ENCODE data around the gene CDYL2. TPM values are rescaled to one million over a fixed set of nuclear protein-coding genes. Genes with fewer than 3 reads are reported as not detected.

The CDYL2 gene
- total RNA-seq, 3 donors from 2014 or later: 6.3 to 8.9 (median 7.5) TPM

- DNase-seq: no peak
- no peak for ATAC-seq
- Histone ChIP-seq H3K36me3 (ENCODE audit: low read depth) (no peaks in the 10 kb centered on the region), H3K4me3 (no peak overlapping the region), H3K4me1 (ENCODE audit: low read depth) (no peaks in the 10 kb centered on the region), H3K9me3 (peaks cover 5% of the 10 kb centered on the region)
- intact Hi-C loops (cut with DNase I, micrococcal nuclease): no loop called here
- TF ChIP-seq, protein P1, sequence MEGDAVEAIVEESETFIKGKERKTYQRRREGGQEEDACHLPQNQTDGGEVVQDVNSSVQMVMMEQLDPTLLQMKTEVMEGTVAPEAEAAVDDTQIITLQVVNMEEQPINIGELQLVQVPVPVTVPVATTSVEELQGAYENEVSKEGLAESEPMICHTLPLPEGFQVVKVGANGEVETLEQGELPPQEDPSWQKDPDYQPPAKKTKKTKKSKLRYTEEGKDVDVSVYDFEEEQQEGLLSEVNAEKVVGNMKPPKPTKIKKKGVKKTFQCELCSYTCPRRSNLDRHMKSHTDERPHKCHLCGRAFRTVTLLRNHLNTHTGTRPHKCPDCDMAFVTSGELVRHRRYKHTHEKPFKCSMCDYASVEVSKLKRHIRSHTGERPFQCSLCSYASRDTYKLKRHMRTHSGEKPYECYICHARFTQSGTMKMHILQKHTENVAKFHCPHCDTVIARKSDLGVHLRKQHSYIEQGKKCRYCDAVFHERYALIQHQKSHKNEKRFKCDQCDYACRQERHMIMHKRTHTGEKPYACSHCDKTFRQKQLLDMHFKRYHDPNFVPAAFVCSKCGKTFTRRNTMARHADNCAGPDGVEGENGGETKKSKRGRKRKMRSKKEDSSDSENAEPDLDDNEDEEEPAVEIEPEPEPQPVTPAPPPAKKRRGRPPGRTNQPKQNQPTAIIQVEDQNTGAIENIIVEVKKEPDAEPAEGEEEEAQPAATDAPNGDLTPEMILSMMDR (IDR thresholded peaks at IDR 0.05): no peak
These were observed 78.7 kb downstream of the CDYL2 start for GRCh38 chr16:80725566-80726162.

GRCh38 chr16:80723981-80724380 lies 80.4 kb downstream of the CDYL2 start:
- Histone ChIP-seq H3K36me3 (ENCODE audit: low read depth) (no peaks in the 10 kb centered on the region), H3K4me3 (no peak overlapping the region), H3K9me3 (peaks cover 5% of the 10 kb centered on the region), H3K4me1 (ENCODE audit: low read depth) (no peaks in the 10 kb centered on the region)
- intact Hi-C loops (cut with DNase I, micrococcal nuclease): no loop called here
- TF ChIP-seq, protein P1 (IDR thresholded peaks at IDR 0.05): no peak
- ATAC-seq (no peak), DNase-seq (no peak)

DNA sequence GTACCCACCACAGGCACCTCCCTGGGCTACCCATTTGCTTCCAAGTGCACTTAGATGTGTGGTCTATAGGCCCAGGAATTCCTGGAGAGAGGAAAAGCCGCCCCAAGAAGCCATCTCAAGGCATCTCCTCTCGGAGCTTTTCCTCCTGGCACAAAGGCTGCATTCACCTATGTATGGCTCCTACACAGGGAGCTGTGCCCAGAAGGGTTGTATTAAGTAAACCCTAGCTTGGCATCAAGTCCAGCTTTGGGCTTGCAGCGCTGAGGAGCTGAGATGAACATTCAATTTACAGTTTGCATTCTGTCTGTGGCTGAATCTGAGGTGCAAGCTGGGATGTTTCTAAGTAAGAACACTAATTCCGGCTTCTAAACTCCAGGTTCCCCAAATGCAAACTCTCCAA lies 81.3 kb downstream of the CDYL2 start:
- TF ChIP-seq, protein P1 (IDR thresholded peaks at IDR 0.05): no peak
- no peaks in the 10 kb centered on the region for H3K4me1 ChIP-seq (ENCODE audit: low read depth)
- H3K36me3 ChIP-seq (ENCODE audit: low read depth): no peaks in the 10 kb centered on the region
- ATAC-seq: no peak
- DNase-seq: no peak
- H3K4me3 ChIP-seq: no peak overlapping the region
- peaks cover 5% of the 10 kb centered on the region for H3K9me3 ChIP-seq
- intact Hi-C loops (cut with DNase I, micrococcal nuclease): no loop called here

- TF ChIP-seq, protein P1 (IDR thresholded peaks at IDR 0.05): no peak
These were observed 83.5 kb downstream of the CDYL2 start for GRCh38 chr16:80720804-80721371.

DNA sequence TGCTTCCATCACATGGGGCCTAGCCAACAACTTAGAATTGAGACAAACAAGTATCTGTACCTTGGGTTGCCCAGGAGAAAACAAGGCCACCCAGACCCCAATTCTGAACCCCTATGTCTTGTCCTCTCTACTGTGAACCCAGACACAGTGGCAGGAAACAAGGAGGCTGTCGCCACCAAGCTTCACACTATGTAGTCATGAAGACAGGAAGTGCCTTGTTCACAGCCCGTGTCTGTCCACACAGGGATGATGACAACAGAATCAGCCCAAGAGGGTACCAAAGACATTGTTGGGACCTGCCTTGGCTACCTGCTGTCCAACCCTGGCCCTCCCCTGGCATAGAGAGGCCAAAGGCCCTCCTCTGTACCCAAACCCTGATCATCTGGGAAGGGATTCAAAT lies 84.8 kb downstream of the CDYL2 start:
- TF ChIP-seq, protein P1 (IDR thresholded peaks at IDR 0.05): no peak
- intact Hi-C loops (cut with DNase I, micrococcal nuclease): no loop called here
- Histone ChIP-seq H3K4me3 (no peak overlapping the region), H3K4me1 (ENCODE audit: low read depth) (no peaks in the 10 kb centered on the region), H3K36me3 (ENCODE audit: low read depth) (no peaks in the 10 kb centered on the region), H3K9me3 (peaks cover 5% of the 10 kb centered on the region)
- ATAC-seq (peak; percentile 70), DNase-seq (no peak)

More at GRCh38 chr16:80720804-80721371, 83.5 kb downstream of the CDYL2 start:
- no peak for DNase-seq
- Histone ChIP-seq H3K9me3 (peaks cover 5% of the 10 kb centered on the region), H3K4me3 (no peak overlapping the region), H3K36me3 (ENCODE audit: low read depth) (no peaks in the 10 kb centered on the region), H3K4me1 (ENCODE audit: low read depth) (no peaks in the 10 kb centered on the region)
- ATAC-seq: no peak
- intact Hi-C loops (cut with DNase I, micrococcal nuclease): no loop called here
